Measurements from ENCODE around the gene FMC1.

FMC1 gene

DNA sequence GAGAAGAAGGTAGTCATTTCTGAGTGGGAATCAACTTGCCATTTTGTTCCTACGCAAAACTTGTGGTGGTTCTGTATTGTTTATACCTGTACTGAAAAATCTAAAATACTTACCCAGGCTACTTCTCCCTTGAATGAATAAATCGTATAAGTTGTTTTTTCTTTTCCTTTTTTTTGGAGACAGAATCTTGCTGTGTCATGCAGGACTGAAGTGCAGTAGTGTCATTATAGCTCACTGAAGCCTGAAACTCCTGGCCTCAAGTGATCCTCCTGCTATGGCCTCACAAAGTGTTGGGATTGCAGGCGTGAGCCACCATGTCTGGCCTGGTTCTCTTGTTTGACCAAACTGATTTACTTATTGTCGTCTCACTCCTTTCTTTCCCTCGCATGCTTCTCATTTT is 46.5 kb downstream of the FMC1 start:
- DNase-seq: no peak

DNA sequence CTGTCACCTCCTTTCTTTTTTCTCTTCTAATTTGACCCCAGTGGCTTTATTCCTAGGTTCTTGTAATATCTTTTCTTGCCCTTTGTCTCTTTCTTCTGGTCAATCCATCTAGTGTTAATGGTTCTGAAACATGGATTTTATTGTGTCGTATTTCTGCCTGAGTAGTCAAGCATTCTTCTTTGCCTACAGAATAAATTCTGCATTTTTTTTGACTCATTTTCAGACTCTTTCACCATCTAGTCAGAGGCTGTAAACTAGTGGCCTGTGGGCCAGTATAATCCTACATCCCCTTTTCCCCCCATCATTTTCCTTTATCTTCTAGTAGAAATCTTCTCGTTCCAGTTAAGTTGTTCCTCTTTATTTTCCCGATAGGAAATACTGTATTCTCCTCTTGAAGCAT is 48.0 kb downstream of the FMC1 start:
- no peak for DNase-seq

DNA sequence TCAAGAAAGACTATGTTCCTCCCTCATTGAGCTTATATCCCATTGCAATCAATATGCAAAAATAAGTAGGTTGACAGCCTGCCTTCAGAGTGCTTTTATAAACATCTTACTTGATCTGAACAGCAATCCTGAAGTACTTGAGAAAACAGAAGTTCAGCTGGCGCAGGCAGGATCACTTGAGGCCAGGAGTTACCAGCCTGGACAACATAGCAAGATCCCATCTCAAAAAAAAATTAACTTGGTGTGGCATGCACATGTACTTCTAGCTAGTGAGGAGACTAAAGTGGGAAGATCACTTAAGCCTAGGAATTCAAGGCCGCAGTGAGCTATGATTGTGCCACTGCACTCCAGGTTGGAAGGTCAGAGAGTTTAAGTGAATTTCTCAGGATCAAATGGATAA is 48.6 kb downstream of the FMC1 start:
- DNase-seq: no peak

DNA sequence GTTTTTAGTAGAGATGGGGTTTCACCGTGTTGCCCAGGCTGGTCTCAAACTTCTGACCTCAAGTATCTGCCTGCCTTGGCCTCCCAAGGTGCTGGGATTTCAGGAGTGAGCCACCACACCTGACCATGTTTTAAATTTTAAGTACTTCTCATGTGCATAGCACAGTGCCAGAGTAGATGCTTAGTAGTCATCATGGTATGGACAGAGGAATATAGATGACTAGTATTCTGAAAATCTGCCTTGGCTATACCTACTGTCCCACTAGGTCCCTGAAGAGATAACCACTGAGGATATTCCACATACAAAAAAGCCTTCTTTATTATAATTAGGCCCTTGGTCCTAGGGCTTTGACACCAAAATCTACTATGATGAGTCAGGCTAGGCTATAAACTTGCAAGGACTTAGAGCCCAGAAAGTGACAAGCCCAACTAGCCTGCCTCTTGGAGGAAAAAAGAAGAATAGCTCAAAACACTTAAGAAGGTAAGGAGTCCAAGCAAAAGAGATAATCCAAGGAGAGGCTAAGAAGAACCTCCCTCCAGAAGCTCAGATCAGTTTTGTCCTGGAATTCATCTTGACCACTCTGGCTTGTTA is 52.6 kb downstream of the FMC1 start:
- no peak for DNase-seq

DNA sequence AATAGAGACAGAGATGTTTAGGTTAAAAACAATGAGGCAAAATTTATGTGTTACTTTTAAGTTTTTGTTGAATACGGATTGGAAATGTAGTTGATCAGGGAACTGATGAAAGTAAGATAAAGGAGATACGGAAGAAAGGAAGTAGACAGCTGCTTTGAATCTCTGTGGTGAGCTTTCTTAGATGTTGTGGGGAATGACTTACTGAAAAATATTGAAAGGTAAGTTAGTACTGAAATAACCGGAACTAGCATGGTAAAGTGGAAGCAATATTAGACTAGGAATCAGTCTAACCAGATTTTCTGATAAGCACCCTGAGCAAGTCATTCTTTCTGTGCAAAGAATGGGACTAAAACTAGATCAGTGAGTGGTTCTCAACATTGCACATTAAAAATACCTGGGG is 53.4 kb downstream of the FMC1 start:
- no peak for DNase-seq
